HG03280 (cell line): ENCODE data around the gene PPP1CC.
"Not testable (repeated sequence)": the region's sequence is repeated elsewhere in the genome, so short reads cannot be mapped to it uniquely, and the experiment has no call there.

Experiments used
- ATAC-seq: cut with Tn5 transposase; IDR thresholded peaks from one replicate; pipeline ENCODE4 v1.9.1; 2021; ENCODE audit warnings: mild to moderate bottlenecking, moderate library complexity; ENCODE audit not compliant: unreplicated experiment

PPP1CC gene

DNA sequence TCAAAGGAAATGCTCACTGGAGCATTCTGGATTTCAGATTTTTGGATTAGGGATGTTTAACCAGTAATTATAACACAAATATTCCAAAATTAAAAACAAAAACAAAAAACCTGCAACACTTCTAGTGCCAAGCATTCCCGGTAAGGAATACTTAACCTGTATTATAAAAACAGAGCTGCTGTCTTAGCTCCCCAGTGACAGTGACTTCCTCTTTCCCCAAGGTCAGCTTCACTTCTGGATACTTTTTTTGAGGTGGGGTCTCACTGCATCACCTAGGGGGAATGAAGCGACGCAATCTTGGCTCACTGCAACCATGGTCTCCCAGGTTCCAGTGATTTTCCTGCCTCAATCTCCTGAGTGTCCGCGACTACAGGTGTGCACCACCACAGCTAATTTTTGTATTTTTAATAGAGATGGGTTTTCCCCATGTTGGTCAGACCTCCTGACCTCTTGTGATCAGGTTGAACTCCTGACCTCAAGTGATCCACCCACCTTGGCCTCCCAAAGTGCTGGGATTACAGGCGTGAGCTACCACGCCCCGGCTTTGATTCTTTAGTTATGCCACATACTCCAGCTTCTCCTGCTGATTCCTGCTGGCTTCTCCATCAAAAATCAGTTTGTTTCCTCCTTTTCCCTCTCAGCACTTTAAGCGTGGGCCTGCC is 15.9 kb downstream of the PPP1CC start:
- no peak for ATAC-seq

DNA sequence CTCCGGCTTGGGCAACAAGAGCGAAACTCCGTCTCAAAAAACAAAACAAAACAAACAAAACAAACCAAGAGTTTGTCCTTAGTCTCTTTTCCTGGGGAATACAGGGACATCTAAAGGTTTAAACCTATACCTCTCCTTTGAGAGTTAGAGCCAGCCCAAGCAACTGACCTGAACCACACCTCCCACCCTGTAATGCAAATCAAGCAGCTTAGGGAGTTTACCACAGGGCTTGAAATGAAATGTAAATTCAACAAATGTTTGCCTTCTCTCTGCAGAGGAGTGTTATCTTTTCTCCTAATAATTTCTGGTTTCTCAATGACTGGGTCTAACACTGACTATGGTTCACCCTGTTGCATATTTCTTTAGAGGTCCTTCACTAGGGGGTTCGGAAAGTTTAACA is 16.7 kb downstream of the PPP1CC start:
- no peak for ATAC-seq

DNA sequence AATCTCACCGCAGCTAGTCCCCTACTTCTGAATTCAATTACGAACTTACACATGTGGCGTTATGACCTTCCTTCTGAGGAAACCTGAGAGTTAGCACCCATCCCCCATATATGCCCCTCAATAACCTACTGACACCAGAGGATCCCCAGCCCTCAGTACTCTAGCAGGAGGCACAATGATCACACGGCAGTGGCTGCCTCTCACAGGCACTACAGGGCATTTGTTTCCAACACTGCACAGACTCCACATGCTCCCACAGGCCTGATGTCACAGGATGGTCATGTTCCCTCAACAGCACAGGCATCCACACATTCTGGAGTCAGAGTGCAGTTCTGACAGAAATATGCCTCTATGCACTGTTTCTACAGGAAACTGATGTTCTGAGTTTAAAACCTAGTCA is 17.4 kb downstream of the PPP1CC start:
- no peak for ATAC-seq

DNA sequence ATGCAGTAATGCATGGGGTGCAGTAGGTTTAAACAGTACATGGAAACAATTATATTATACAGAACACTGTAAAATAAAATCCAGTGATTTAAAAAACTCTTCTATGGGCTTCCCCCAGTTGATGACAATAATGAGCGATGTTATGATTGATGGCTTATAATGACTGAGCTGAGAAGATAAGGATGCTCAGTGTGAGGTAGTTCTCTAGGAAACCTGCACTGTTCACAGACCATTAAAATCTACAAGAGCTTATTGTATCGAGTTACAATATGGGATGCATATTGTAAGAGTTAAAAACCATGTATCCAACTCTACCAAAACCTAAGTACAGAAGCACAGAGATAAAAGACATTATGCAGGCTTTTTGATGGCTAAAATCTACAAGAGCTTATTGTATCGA is 19.8 kb downstream of the PPP1CC start:
- ATAC-seq, result not testable (repeated sequence)

DNA sequence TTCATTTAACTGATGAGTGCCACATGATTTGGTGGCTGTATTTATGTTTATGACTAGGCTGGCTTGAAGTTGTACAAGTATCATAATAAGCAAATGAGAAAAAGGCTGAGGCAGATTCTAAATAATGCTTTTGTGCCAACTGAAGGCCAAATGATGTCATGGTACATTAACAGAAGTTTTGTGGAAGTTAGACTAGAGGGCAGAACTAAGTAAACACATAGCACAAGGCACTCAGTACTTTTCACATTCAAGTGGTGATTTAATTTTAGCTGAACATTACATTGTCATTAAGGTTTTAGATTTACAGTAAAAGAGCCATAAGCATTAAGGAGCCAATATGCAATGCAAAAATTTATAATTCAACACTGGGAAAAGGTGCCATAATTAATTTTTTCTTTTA is 21.1 kb downstream of the PPP1CC start:
- ATAC-seq, result no peak

DNA sequence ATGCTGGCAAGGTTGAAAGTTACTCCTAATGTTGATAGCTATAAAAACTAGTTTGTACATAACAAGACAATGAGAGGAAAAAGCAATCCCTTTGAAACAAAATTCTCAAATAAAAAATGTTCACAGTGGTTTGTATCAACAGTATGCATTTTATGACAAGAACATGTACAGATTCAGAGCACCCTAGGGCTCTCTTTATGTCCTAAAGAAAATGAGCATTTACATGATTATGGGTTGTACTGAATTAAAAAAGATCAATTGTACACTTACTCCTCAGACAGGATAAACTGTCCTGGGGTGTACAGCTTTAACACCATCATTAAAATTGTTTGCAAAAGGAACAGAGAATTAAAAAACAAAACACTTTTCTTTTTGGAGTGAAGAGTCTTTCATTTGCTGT is 22.2 kb downstream of the PPP1CC start:
- no peak for ATAC-seq

DNA sequence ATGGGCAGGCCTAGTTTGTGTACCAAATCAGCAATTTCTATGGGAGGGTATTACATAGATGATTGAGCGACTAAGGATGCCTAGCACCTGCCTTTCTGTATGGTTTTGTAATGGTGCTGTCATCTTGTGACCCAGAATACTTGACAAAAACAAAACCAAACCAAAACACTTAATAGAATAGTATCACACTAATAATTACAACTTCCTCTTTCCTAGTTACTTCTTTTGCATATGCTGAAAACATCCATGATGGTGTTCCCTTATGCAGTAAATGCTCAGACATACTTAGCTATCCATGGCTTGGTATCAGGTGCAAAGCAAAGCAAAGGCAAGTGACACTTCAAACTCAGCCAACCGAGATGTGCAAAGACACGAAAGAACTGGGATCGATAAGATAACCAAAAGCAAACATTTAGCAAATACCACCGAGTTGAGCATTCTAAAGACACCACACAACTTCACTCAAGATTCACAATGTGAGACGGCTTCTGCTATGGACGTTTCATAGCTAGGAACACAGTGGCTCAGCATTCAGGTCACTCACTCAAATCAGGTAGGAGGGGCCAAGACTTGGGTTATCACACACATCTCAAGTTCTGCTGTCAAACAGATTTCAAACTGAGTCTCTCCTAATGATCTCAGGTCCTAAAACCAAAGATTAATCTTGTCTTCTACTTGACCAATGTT is 24.3 kb downstream of the PPP1CC start:
- no peak for ATAC-seq

DNA sequence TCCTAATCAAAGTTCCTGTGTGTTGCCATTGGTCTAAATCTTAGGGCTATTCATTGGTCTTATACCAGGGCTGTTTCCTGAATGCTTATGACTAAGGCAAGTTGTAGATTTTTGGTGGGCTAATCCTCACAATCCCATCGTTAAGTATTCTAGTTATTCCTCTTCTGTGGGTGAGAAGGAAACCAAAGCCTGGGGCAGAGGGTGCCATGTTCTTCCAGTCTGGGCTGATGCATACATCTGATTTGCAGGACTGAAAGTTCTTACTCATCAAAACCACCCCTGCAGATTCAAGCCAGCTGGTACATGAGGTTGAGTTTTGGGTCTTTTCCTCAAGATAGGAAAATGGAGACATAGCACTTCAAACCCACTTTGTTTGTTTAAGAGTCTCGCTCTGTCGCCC is 25.7 kb downstream of the PPP1CC start:
- no peak for ATAC-seq

DNA sequence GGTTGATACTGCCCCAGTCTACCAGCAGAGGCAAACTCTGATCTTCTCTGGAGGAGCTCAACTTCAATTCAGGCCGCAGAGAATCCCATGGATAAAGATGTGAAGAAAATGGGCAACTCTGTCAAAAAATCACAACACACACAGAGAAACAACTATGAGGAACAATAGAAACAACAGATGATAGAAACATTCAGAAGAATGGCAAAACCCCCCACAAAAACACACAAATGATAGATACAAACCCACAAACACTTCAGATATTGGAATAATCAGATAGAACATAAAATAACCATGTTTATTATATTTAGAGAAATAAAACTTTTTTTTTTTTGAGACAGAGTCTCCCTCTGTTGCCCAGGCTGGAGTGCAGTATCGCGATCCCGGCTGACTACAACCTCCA is 33.8 kb downstream of the PPP1CC start:
- ATAC-seq, result no peak

DNA sequence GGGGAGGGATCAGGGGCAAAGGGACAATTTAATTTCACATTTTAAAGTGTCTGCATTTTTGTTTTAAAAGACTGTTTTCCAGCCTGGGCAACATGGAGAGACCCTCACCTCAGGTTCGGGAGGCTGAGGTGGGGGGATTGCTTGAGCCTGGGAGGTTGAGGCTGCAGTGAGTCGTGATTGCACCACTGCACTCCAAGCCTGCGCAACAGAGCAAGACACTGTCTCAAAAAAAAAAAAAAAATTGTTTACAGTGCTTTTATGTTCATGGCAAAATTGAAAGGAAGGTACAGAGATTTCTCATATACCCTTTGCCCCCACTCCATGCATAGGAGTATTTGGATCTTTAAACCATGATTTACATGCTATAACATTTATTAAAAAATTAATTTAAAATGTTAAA is 37.4 kb downstream of the PPP1CC start:
- no peak for ATAC-seq

DNA sequence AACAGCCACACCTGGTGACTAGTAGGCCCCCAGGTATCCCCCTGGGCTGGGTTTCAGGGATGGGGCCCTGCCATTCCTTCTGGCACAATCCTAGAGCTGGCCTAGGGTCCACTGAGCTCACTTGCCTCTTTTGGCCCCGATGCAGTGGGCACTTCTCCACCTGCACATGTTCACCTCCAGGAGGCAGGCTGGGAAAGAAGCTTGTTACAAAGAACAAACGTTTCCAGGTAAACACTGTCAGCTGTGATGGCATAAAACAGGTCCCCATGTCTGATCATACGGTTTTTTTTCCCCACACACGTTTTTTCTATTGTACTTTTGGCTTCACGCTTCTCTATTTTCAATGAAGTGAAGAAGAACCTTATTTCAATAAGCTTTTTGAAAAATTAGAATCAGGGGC is 37.9 kb downstream of the PPP1CC start:
- ATAC-seq, result no peak

DNA sequence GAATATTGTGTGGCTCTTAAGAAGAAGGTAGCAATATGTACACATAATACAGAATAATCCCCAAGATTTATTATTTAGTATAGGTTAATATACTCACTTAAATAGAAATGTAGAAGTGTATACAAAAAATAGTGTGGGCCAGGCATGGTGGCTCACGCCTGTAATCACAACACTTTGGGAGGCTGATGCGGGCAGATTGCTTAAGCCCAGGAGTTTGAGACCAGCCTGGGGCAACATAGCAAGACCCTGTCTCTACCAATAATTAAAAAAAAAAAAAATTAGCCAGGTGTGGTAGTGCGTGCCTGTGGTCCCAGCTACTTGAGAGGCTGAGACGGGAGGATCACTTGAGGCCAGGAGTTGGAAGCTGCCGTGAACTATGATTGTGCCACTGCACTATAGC is 38.5 kb downstream of the PPP1CC start:
- no peak for ATAC-seq

DNA sequence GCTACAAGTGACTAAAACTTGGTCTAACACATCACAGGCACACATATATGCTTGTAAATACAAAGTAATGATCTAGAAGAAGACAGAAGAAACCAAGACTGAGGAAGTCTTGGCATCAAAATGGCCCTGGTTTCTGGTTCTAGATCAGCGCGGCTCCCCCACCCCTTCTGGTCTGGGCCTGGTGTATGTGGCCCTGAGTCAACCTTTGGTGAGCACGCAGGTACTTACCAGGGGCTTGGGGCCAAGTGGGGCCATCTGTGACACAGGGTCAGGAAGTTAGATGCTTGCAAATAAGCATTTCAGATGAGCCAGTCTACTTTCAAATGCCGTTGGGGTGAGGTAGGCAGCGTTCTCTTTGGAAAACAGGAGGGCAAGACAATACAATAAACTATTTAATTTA is 40.6 kb downstream of the PPP1CC start:
- ATAC-seq, result no peak

DNA sequence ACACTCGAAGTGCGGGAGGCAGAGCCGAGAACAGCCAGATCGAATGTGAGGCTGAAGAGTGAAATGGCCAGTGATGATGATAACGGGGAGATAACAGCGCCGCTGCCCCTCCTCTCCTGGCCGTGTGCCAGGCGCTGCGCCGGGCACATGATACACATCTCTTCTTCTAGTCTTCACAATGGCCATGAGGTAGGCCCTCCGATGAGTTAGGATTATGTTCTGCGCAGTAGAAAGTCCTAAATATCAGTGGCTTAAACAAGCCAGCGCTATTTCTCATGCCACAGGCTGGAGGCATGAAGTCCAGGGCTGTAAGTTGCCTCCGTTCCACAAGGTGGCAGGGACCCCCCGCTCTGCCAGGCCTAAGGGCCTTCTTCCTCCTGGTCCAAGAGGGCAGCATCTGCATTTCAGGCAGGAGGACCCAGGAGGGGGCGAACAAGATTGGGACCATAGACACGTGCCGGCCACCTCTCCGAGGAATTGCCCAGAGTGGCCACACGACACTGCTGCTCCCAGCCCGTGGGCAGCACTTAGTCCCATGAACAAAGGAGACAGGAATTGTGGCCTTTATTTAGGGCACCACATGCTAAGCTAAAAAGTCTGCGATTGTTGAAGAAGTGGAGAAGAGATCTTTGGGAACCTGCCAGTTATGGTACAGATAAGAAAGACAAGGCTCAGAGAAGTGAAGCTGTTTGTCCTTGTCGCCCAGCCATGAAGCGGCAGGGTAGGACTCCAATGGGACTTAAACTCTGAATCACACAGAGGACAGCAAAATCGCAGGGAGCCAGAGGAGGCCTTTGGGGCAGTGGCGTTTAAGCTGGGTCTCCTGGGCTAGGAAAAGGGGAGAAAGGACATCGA is 42.9 kb downstream of the PPP1CC start:
- ATAC-seq, result no peak

DNA sequence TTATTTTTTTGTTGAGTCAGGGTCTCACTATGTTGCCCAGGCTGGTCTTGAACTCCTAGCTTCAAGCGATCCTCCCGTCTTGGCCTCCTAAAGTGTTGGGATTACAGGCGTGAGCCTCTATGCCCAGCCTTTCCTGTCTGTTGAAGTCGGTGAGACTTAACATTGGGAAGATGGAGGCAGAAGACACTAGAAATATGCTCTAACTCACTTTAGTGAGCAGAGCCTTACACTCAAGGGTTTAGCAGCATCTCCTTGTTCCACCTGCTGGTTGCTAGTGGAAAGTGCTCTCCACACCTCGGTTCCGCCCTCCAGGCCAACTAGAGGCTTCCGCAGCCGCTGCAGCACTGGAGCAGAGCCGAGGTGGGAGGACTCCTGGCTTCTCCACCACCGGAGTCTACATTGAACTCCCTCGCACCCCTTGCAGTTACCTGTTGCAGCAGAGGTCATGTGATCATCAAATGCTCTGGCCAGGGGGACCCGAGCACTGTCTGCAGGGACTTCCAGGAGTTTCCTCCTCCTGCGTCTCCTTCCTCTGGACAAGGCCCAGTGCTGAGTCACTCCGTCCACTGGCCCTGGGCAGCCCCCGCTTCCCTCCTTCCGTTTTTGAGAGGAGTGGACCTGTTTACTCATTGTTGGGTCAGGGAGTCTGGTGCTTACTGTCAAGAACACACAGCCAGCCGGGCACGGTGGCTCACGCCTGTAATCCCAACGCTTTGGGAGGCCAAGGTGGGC is 44.4 kb downstream of the PPP1CC start:
- peak; percentile 87 for ATAC-seq

DNA sequence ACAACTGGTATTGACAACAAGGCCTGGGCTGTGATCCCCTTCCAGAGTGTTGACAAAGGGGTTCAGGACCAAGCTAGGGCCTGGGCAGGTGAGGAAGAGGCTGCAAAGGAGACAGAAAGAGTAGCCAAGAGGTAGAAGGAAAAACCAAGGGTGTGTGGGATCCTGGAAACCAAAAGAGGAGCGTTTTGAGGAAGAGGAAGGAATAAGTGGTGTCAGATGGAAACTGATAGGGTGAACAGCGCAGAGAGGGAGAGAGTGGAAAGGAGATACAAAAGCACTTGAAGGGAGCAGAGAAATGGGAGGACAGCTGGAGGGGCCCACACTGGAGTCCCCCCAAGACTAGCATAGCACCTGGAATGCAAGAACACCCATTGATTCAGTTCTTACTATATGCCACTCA is 45.5 kb downstream of the PPP1CC start:
- ATAC-seq, result no peak

DNA sequence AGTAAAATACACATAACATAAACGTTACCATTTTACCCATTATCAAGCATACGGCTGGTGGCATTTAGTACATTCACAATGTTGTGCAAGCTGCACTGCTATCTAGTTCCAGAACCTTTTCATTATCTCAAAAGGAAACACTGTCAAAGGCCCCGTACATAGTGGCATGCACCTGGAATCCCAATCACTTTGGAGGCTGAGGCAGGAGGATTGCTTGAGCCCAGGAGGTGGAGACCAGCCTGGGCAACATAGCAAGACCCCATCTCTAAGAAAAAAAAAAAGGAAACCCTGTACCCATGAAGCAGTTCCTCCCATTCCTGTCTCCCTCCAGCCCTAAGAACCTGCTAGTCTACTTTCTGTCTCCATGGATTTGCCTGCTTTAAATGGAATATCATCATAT is 46.4 kb downstream of the PPP1CC start:
- no peak for ATAC-seq

DNA sequence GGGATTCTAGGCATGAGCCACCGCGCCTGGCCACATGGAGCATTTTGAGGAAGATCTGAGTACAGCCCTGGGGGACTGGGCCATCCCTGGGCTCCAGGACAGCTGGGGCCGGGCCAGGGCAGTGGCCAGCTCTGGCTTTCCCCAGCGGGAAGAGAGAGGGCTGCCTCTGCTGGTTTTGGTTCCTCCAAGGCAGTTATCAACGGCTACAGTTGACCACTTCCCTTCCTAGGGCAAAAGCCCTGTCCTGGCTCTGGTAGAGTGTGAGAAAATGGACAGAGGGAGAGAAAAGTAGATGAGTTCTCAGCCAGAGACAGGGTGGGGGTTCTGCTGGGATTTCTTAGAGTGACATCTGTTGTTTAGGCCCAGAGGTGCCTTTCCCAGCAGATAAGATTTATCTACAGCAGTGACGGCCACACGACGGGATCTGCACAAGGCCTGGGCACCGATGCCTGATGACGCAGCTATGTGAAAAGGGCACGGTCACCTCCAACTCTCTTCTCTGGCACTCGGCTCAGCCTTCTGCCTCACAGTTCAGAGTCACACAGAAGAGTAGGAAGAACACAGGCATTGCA is 48.3 kb downstream of the PPP1CC start:
- ATAC-seq, result no peak

DNA sequence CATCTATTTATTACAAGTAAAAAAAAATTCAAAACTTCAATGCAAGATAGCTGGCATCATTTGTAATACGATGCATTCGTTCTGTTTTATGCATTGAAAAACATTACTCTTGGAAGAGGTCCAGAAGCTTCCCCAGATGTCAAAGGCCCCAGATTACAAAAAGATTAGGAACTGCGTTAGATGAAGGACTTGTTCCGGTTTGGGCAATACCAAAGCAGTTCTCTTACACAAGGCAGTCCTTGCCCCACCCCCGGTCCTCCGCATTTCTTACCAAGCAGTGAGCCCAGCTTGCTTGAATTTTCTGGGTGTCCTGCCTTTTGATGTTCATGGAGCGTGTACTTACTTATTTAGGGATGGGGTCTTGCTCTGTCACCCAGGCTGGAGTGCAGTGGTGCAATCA is 49.0 kb downstream of the PPP1CC start:
- ATAC-seq, result no peak

DNA sequence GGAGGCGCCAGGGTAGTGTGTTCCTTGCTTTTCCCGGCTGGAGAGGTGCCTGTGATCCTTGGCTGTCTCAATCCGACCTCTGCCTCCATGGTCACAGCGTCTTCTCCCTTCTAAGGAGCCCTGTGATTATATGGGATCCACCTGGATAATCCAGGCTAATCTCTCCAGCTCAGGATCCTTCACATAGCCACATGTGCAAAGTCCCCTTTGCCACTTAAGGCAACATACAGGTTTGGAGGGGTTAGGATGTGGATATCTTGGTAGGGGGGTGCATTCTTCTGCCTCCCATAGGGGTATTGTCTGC is 52.6 kb downstream of the PPP1CC start:
- ATAC-seq, result no peak
